ENCODE results near the gene ZFY. TPM values are rescaled to one million over a fixed set of nuclear protein-coding genes. Genes with fewer than 3 reads are reported as not detected.

The ZFY gene
- polyA plus RNA-seq: not detected in 3 replicates
- not detected for polyA plus RNA-seq (2011; ENCODE audit: low read depth)
- not detected in 2 replicates for polyA plus RNA-seq (2011; cell fraction: cytosol; rRNA removed)
- polyA plus RNA-seq (2011; cell fraction: nucleus; rRNA removed): not detected in 2 replicates
- not detected in 2 replicates for polyA plus RNA-seq (2012; ENCODE audit: low replicate concordance)
- not detected in 3 replicates for polyA minus RNA-seq
- not detected for polyA minus RNA-seq (2011; cell fraction: cytosol; rRNA and poly(A)+ RNA removed)
- not detected in 2 replicates for polyA minus RNA-seq (2011; cell fraction: nucleus; rRNA and poly(A)+ RNA removed)

DNA sequence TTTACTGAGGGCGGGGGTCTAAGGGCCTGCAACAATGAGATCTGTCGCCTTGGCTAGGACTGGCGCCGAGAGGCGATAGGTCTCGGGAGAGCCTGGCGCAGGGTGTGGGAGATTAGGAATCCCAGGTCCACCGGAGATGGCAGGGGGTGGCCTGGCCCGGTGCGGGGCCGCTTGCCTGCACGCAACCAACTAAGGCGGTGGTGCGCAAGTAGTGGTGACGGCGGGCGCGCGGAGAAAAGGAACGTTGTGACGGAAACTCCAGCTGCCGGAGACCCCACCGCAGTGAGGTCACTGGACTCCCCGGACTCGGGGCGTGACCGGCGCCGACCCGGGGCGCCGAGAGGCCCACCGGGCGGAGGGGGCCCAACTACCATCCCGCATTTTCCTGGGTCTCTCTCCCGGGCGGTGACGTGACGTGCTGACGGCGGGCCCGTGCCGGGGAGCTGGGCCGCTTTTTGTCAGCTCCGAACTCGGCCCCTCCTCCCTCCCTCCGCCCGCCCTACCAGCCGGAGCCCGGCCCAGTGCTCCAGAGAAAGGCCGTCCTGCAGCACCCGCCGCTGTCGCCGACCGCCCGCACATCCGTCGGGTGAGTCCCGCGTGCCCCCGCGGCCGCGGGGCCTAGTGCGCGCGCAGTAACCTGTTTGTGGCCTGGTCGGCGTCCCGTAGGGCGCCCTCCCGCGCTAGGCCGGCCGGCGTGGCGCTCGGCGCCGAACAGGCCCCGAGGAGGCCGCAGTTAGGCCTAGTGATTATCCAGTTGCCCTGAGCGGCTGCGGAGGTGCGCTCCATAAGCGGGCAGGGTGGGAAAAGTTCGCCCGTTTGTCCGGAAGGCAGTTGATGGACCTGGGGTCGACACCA is at the start of gene ZFY:
Gene ZFY, plus strand, starts transcription at position 521 of the 855 bp plus-strand sequence. CDS start 18,556 bp downstream, outside the sequence.
- dilution Hi-C loops (cut with MboI; ENCODE audit: extremely low pct_ligation_motif_present, low sequenced_read_pairs): no loop called here
- no peak within 1 kb of the TSS for H3K4me3 ChIP-seq (ENCODE audit: control insufficient read depth in 2 of 3, extremely low read depth in 1 of 3, insufficient read depth in 2 of 3, low read depth in 1 of 3, low read length in 3 of 3)
- no peaks in the 10 kb centered on the region for H3K27me3 ChIP-seq (ENCODE audit: control insufficient read depth, extremely low read depth, insufficient read depth, low read length)
- H3K9me1 ChIP-seq (ENCODE audit: control insufficient read depth, extremely low read depth, insufficient read depth, low read length): no peaks in the 10 kb centered on the region
- no peak within 1 kb of the TSS for H3K4me2 ChIP-seq (ENCODE audit: control insufficient read depth, extremely low read depth, insufficient read depth, low read depth, low read length)
- no peaks in the 10 kb centered on the region for H3K36me3 ChIP-seq (ENCODE audit: control insufficient read depth in 2 of 2, extremely low read depth in 1 of 2, insufficient read depth in 2 of 2, low read length in 2 of 2)
- no peaks in the 10 kb centered on the region for H3K4me1 ChIP-seq (ENCODE audit: control insufficient read depth, extremely low read depth, insufficient read depth, low read length)
- no peaks in the 10 kb centered on the region for H4K20me1 ChIP-seq (ENCODE audit: control insufficient read depth, extremely low read depth, insufficient read depth, low read length)
- H3K27ac ChIP-seq (ENCODE audit: control insufficient read depth, insufficient read depth, low read length): no peak within 1 kb of the TSS
- FAIRE-seq (no peak), DNase-seq (ENCODE audit: low read depth, low spot score) (no peak)
- H3K79me2 ChIP-seq (ENCODE audit: control insufficient read depth, insufficient read depth, low read length): no peaks in the 10 kb centered on the region
- no peak within 1 kb of the TSS for H2AFZ ChIP-seq (ENCODE audit: control insufficient read depth, low read length)
- TF ChIP-seq EZH2 (IDR thresholded peaks at IDR 0.05; ENCODE audit: low read length) (no peak), CTCF (optimal IDR thresholded peaks at IDR 0.05 in 1 of 3, IDR thresholded peaks at IDR 0.05 in 1 of 3, conservative IDR thresholded peaks at IDR 0.05 in 1 of 3; ENCODE audit: extremely low read depth in 1 of 3, insufficient read depth in 2 of 3, low read length in 3 of 3) (no peak)
- H3K9me3 ChIP-seq (ENCODE audit: control insufficient read depth, low read depth, low read length): no peaks in the 10 kb centered on the region
- no peak within 1 kb of the TSS for H3K9ac ChIP-seq (ENCODE audit: control insufficient read depth, extremely low read depth, insufficient read depth, low read length)

- no peak overlapping the region for H3K4me3 ChIP-seq (ENCODE audit: control insufficient read depth in 2 of 3, extremely low read depth in 1 of 3, insufficient read depth in 2 of 3, low read depth in 1 of 3, low read length in 3 of 3)
- no peak overlapping the region for H3K9ac ChIP-seq (ENCODE audit: control insufficient read depth, extremely low read depth, insufficient read depth, low read length)
- no peaks in the 10 kb centered on the region for H4K20me1 ChIP-seq (ENCODE audit: control insufficient read depth, extremely low read depth, insufficient read depth, low read length)
- TF ChIP-seq CTCF (optimal IDR thresholded peaks at IDR 0.05 in 1 of 3, IDR thresholded peaks at IDR 0.05 in 1 of 3, conservative IDR thresholded peaks at IDR 0.05 in 1 of 3; ENCODE audit: extremely low read depth in 1 of 3, insufficient read depth in 2 of 3, low read length in 3 of 3): no peak
- no peak for TF ChIP-seq EZH2 (IDR thresholded peaks at IDR 0.05; ENCODE audit: low read length)
- FAIRE-seq: no peak
- H2AFZ ChIP-seq (ENCODE audit: control insufficient read depth, low read length): no peak overlapping the region
- H3K4me1 ChIP-seq (ENCODE audit: control insufficient read depth, extremely low read depth, insufficient read depth, low read length): no peaks in the 10 kb centered on the region
- H3K36me3 ChIP-seq (ENCODE audit: control insufficient read depth in 2 of 2, extremely low read depth in 1 of 2, insufficient read depth in 2 of 2, low read length in 2 of 2): no peaks in the 10 kb centered on the region
- dilution Hi-C loops (cut with MboI; ENCODE audit: extremely low pct_ligation_motif_present, low sequenced_read_pairs): no loop called here
- H3K27ac ChIP-seq (ENCODE audit: control insufficient read depth, insufficient read depth, low read length): no peak overlapping the region
- no peaks in the 10 kb centered on the region for H3K27me3 ChIP-seq (ENCODE audit: control insufficient read depth, extremely low read depth, insufficient read depth, low read length)
- no peaks in the 10 kb centered on the region for H3K9me3 ChIP-seq (ENCODE audit: control insufficient read depth, low read depth, low read length)
- no peak overlapping the region for H3K4me2 ChIP-seq (ENCODE audit: control insufficient read depth, extremely low read depth, insufficient read depth, low read depth, low read length)
- no peak for DNase-seq (ENCODE audit: low read depth, low spot score)
- no peaks in the 10 kb centered on the region for H3K9me1 ChIP-seq (ENCODE audit: control insufficient read depth, extremely low read depth, insufficient read depth, low read length)
- H3K79me2 ChIP-seq (ENCODE audit: control insufficient read depth, insufficient read depth, low read length): no peaks in the 10 kb centered on the region
Observed at GRCh38 chrY:2885880-2886279, 49.3 kb upstream of the ZFY start.

Measured in keratinocyte (primary cell).